IMR-90 (cell line): Measurements from ENCODE around the gene FAF1. TPM values are rescaled to one million over a fixed set of nuclear protein-coding genes. Genes with fewer than 3 reads are reported as not detected.

Source experiments
- ATAC-seq: fragments of 200-7000 bp; cut with Tn5 transposase; 2 replicates; pipeline ENCODE4 v1.9.1; 2020; ENCODE audit warnings: low read depth, mild to moderate bottlenecking, moderate library complexity
- BruUV-seq: library from RNA; stranded (reverse); fragments of 400-500 nt; replicated peaks from 2 replicates; lab custom pipeline; 2021; lab: Mats Ljungman, UMichigan
- CTCF ChIA-PET: fragments of 300-600 bp; formaldehyde crosslinking; extraction: SDS; loops from one replicate; lab custom pipeline; 2021; ENCODE audit warnings: antibody characterized with exemption; lab: Yijun Ruan, JAX
- POLR2A ChIA-PET: fragments of 300-600 bp; sonication (Branson Sonifier 250); formaldehyde crosslinking; loops from one replicate; lab custom pipeline; 2022; ENCODE audit warnings: antibody characterized with exemption; ENCODE audit not compliant: unreplicated experiment; lab: Charles Lee
- DNase-seq: peaks from one replicate; pipeline ENCODE4 v3.0.0; 2013
- H2AFZ ChIP-seq: replicated peaks from 2 replicates; pipeline ENCODE3; 2013; ENCODE audit warnings: low read length, mild to moderate bottlenecking; ENCODE audit not compliant: poor library complexity
- H2AK5ac ChIP-seq: 2 replicates; pipeline ENCODE4 v1.6.1; 2013; ENCODE audit warnings: low read depth, low read length, inconsistent platforms
- H2AK9ac ChIP-seq: replicated peaks from 2 replicates; pipeline ENCODE3; 2013; ENCODE audit warnings: mild to moderate bottlenecking, low read depth, low read length, moderate library complexity; ENCODE audit not compliant: poor library complexity
- H2BK120ac ChIP-seq: 2 replicates; pipeline ENCODE4 v1.6.1; 2013; ENCODE audit warnings: low read depth, low read length, inconsistent platforms
- H2BK15ac ChIP-seq: 3 replicates; pipeline ENCODE4 v1.6.1; 2013; ENCODE audit warnings: low read depth, low read length, inconsistent platforms
- H2BK20ac ChIP-seq: 2 replicates; pipeline ENCODE4 v1.6.1; 2013; ENCODE audit warnings: low read depth, mild to moderate bottlenecking, inconsistent platforms, low read length, moderate library complexity
- H2BK5ac ChIP-seq: 2 replicates; pipeline ENCODE4 v1.6.1; 2013; ENCODE audit warnings: mild to moderate bottlenecking, low read depth, low read length, inconsistent platforms; ENCODE audit not compliant: poor library complexity, severe bottlenecking
- H3K14ac ChIP-seq: replicated peaks from 2 replicates; pipeline ENCODE4 v1.6.1; 2013; ENCODE audit warnings: low read depth, low read length, inconsistent platforms
- H3K18ac ChIP-seq: 2 replicates; pipeline ENCODE4 v1.6.1; 2013; ENCODE audit warnings: low read depth, low read length, control low read depth
- H3K23ac ChIP-seq: 2 replicates; pipeline ENCODE4 v1.6.1; 2013; ENCODE audit warnings: low read depth, low read length, inconsistent platforms
- H3K27ac ChIP-seq: 2 replicates; pipeline ENCODE4 v1.5.1; 2013; ENCODE audit warnings: mild to moderate bottlenecking, control low read depth, low read length; ENCODE audit not compliant: insufficient read depth
- H3K27me3 ChIP-seq: 2 replicates; pipeline ENCODE4 v1.6.1; 2013; ENCODE audit warnings: low read length; ENCODE audit not compliant: control insufficient read depth, insufficient read depth
- H3K36me3 ChIP-seq: 2 replicates; pipeline ENCODE4 v1.6.1; 2013; ENCODE audit warnings: low read length, mixed read lengths; ENCODE audit not compliant: control insufficient read depth, insufficient read depth
- H3K4ac ChIP-seq: 2 replicates; pipeline ENCODE4 v1.6.1; 2013; ENCODE audit warnings: low read depth, low read length, inconsistent platforms
- H3K4me1 ChIP-seq: 2 replicates; pipeline ENCODE4 v1.6.1; 2013; ENCODE audit warnings: low read length, mixed read lengths; ENCODE audit not compliant: control insufficient read depth, insufficient read depth
- H3K4me2 ChIP-seq: 2 replicates; pipeline ENCODE4 v1.6.1; 2013; ENCODE audit warnings: low read depth, mild to moderate bottlenecking, control low read depth, low read length, moderate library complexity
- H3K4me3 ChIP-seq: 2 replicates; pipeline ENCODE4 v1.5.1; 2013; ENCODE audit warnings: low read depth, mild to moderate bottlenecking, control low read depth, low read length, moderate library complexity; ENCODE audit not compliant: insufficient read depth
- H3K56ac ChIP-seq: 2 replicates; pipeline ENCODE4 v1.6.1; 2013; ENCODE audit warnings: low read length, inconsistent platforms; ENCODE audit not compliant: insufficient read depth; ENCODE audit errors: extremely low read depth
- H3K79me1 ChIP-seq, 2 experiments: 2 replicates each; pipeline ENCODE4 v1.6.1; 2013; ENCODE audit warnings: low read length in 2 of 2, inconsistent platforms in 1 of 2, low read depth in 1 of 2
- H3K9ac ChIP-seq: 2 replicates; pipeline ENCODE4 v1.6.1; 2013; ENCODE audit warnings: low read depth, low read length, control low read depth
- H3K9me1 ChIP-seq: 2 replicates; pipeline ENCODE4 v1.6.1; 2013; ENCODE audit warnings: low read length, inconsistent platforms; ENCODE audit not compliant: insufficient read depth
- H3K9me3 ChIP-seq: 2 replicates; pipeline ENCODE4 v1.6.1; 2013; ENCODE audit warnings: low read length; ENCODE audit not compliant: control insufficient read depth, insufficient read depth
- H4K20me1 ChIP-seq: 2 replicates; pipeline ENCODE4 v1.6.1; 2013; ENCODE audit warnings: low read length, inconsistent platforms; ENCODE audit not compliant: insufficient read depth
- H4K5ac ChIP-seq: 2 replicates; pipeline ENCODE4 v1.6.1; 2013; ENCODE audit warnings: mild to moderate bottlenecking, low read depth, low read length, control low read depth
- H4K8ac ChIP-seq, 2 experiments: 2 replicates each; pipeline ENCODE4 v1.6.1; 2013; ENCODE audit warnings: low read depth in 2 of 2, low read length in 2 of 2, control low read depth in 1 of 2, inconsistent platforms in 1 of 2
- H4K91ac ChIP-seq: 2 replicates; pipeline ENCODE4 v1.6.1; 2013; ENCODE audit warnings: low read depth, low read length, inconsistent platforms; ENCODE audit not compliant: insufficient read depth
- BHLHE40 ChIP-seq: fragments of 150-350 bp; IDR thresholded peaks from 2 replicates; pipeline ENCODE4 v1.6.1; 2016; ENCODE audit warnings: mild to moderate bottlenecking, low read depth, low read length
- CEBPB ChIP-seq: IDR thresholded peaks from 2 replicates; pipeline ENCODE4 v1.6.1; 2012; ENCODE audit warnings: low read depth, low read length, improper control_type of control experiment
- CHD1 ChIP-seq: IDR thresholded peaks from 2 replicates; pipeline ENCODE4 v1.6.1; 2012; ENCODE audit warnings: low read depth, low read length, improper control_type of control experiment
- MAZ ChIP-seq: IDR thresholded peaks from 2 replicates; pipeline ENCODE4 v1.6.1; 2012; ENCODE audit warnings: low read depth, mild to moderate bottlenecking, low read length, improper control_type of control experiment, moderate library complexity, borderline replicate concordance
- MXI1 ChIP-seq: IDR thresholded peaks from 2 replicates; pipeline ENCODE4 v1.6.1; 2012; ENCODE audit warnings: low read depth, mild to moderate bottlenecking, low read length, moderate library complexity, borderline replicate concordance
- NFE2L2 ChIP-seq: fragments of 150-350 bp; IDR thresholded peaks from 2 replicates; pipeline ENCODE4 v1.6.1; 2016; ENCODE audit warnings: low read depth, mild to moderate bottlenecking, low read length
- RCOR1 ChIP-seq: IDR thresholded peaks from 2 replicates; pipeline ENCODE4 v1.6.1; 2012; ENCODE audit warnings: mild to moderate bottlenecking, low read length, improper control_type of control experiment; ENCODE audit not compliant: insufficient replicate concordance
- SMC3 ChIP-seq: fragments of 150-350 bp; IDR thresholded peaks from 2 replicates; pipeline ENCODE4 v1.6.1; 2016; ENCODE audit warnings: low read depth, mild to moderate bottlenecking, antibody characterized with exemption, low read length, moderate library complexity
- dilution Hi-C: fragments of 300-500 bp; cut with HindIII; formaldehyde crosslinking; loops from one replicate; pipeline ENCODE4 v1.14.3; 2018; ENCODE audit warnings: low sequenced_read_pairs; ENCODE audit not compliant: unreplicated experiment
- in situ Hi-C: fragments of 300-500 bp; cut with MboI; formaldehyde crosslinking; loops from 3 replicates; pipeline ENCODE4 v1.14.3; 2019; ENCODE audit warnings: low sequenced_read_pairs, inconsistent platforms, mixed read lengths
- intact Hi-C: fragments of 100-400 bp; cut with micrococcal nuclease; formaldehyde crosslinking; loops from 2 replicates; pipeline ENCODE4 v1.10.0; 2022
- polyA plus RNA-seq, 3 experiments: library from polyadenylated mRNA; depleted of rRNA; stranded (reverse); fragments of >200 nt; gene quantifications; 2 replicates each; pipeline ENCODE4 v1.2.3, GENCODE V29; 2012; ENCODE audit warnings: low replicate concordance in 1 of 3
- total RNA-seq: library from RNA; depleted of rRNA; stranded (reverse); fragments of >200 nt; gene quantifications from 2 replicates; pipeline ENCODE4 v1.2.3, GENCODE V29; 2012
- TF ChIP-seq, protein P1 (sequence below): fragments of 150-350 bp; IDR thresholded peaks from 2 replicates; pipeline ENCODE4 v1.6.1; 2017; ENCODE audit warnings: mild to moderate bottlenecking, antibody characterized with exemption, low read length, low read depth
- TF ChIP-seq, protein P2 (sequence below): conservative IDR thresholded peaks from 2 replicates; pipeline ENCODE4 v1.5.1; 2012; ENCODE audit warnings: mild to moderate bottlenecking, low read depth, low read length, improper control_type of control experiment

Gene FAF1
- total and polyA plus RNA-seq, 2 of the 4 experiments (the other 2 are of a cell fraction), result 18.8 to 72.9 TPM

DNA sequence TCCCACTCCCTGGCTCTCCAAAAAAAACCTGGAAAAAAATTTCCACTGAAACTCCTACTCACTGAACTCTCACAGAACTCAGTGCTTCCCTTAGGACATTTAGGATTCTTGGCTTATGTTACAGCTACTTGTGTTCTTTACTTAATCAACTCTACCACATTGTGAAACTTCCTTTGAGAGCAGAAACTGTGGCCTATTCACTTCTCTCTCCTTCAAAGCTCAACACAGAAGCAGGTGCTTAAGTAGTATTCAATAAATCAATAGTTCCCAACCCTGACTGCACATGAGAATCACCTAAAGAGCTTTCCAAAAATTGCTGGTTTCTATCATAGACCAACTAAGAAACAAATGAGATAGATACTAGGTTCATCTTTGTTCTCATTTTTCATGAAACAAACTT, 468.9 kb downstream of the FAF1 start:
- Histone ChIP-seq H3K36me3 (no peaks in the 10 kb centered on the region; the same call in 1 of the 2 replicates), H4K91ac (no peak overlapping the region), H2BK120ac (no peak overlapping the region), H3K27ac (no peak overlapping the region), H3K56ac (no peak overlapping the region), H3K23ac (no peak overlapping the region), H4K8ac (no peak overlapping the region), H2AK9ac (no peak overlapping the region), H3K27me3 (no peaks in the 10 kb centered on the region), H3K79me1 (no peaks in the 10 kb centered on the region), H4K5ac (no peak overlapping the region), H3K4me1 (peaks cover 1% of the 10 kb centered on the region; the same call in 1 of the 2 replicates), H3K9me3 (no peaks in the 10 kb centered on the region), H3K9ac (no peak overlapping the region), H3K9me1 (no peaks in the 10 kb centered on the region), H3K4ac (no peak overlapping the region), H2BK15ac (no peak overlapping the region), H3K4me3 (no peak overlapping the region), H2AK5ac (no peak overlapping the region), H2BK20ac (no peak overlapping the region), H3K18ac (no peak overlapping the region), H3K14ac (no peak overlapping the region), H3K4me2 (no peak overlapping the region), H2BK5ac (no peak overlapping the region), H2AFZ (no peak overlapping the region), H4K20me1 (no peaks in the 10 kb centered on the region)
- DNase-seq (no peak), ATAC-seq (no peak)
- TF ChIP-seq BHLHE40, result no peak
- TF ChIP-seq, protein P1, sequence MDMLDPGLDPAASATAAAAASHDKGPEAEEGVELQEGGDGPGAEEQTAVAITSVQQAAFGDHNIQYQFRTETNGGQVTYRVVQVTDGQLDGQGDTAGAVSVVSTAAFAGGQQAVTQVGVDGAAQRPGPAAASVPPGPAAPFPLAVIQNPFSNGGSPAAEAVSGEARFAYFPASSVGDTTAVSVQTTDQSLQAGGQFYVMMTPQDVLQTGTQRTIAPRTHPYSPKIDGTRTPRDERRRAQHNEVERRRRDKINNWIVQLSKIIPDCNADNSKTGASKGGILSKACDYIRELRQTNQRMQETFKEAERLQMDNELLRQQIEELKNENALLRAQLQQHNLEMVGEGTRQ, result no peak
- TF ChIP-seq CHD1, result no peak
- TF ChIP-seq CEBPB, result no peak
- no peak for TF ChIP-seq RCOR1
- TF ChIP-seq NFE2L2, result no peak
- TF ChIP-seq SMC3, result no peak
- no peak for TF ChIP-seq MXI1
- TF ChIP-seq MAZ, result no peak
- TF ChIP-seq, protein P2, sequence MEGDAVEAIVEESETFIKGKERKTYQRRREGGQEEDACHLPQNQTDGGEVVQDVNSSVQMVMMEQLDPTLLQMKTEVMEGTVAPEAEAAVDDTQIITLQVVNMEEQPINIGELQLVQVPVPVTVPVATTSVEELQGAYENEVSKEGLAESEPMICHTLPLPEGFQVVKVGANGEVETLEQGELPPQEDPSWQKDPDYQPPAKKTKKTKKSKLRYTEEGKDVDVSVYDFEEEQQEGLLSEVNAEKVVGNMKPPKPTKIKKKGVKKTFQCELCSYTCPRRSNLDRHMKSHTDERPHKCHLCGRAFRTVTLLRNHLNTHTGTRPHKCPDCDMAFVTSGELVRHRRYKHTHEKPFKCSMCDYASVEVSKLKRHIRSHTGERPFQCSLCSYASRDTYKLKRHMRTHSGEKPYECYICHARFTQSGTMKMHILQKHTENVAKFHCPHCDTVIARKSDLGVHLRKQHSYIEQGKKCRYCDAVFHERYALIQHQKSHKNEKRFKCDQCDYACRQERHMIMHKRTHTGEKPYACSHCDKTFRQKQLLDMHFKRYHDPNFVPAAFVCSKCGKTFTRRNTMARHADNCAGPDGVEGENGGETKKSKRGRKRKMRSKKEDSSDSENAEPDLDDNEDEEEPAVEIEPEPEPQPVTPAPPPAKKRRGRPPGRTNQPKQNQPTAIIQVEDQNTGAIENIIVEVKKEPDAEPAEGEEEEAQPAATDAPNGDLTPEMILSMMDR, result no peak
- in situ Hi-C loops (no loop called here), intact Hi-C loops (no loop called here), dilution Hi-C loops (no loop called here)
- BruUV-seq, result no TSS peak
- ChIA-PET POLR2A (no interaction called here), CTCF (interaction anchor here (0.6 to 1.4 kb wide), 2 partner anchors 10 to 52 kb away, joined by 4 to 5 read pairs; no protein-coding TSS in a partner anchor)
